Stimulated activated CD8-positive, alpha-beta memory T cell treated with anti-CD3 and anti-CD28 coated beads, Interleukin-2, amount 100 ng/mL, for 1 hour (primary cell): ENCODE measurements around the gene SFI1.
A peak's percentile ranks its signal among the peaks of the same experiment; 100 is the strongest.
"Not testable (repeated sequence)": the region's sequence is repeated elsewhere in the genome, so short reads cannot be mapped to it uniquely, and the experiment has no call there.

Source experiments
- DNase-seq, 2 donors: peaks; one replicate each; pipeline ENCODE4 v3.0.0-alpha.2; 2020; ENCODE audit warnings: low read depth in 2 of 2

SFI1 gene, protein sequence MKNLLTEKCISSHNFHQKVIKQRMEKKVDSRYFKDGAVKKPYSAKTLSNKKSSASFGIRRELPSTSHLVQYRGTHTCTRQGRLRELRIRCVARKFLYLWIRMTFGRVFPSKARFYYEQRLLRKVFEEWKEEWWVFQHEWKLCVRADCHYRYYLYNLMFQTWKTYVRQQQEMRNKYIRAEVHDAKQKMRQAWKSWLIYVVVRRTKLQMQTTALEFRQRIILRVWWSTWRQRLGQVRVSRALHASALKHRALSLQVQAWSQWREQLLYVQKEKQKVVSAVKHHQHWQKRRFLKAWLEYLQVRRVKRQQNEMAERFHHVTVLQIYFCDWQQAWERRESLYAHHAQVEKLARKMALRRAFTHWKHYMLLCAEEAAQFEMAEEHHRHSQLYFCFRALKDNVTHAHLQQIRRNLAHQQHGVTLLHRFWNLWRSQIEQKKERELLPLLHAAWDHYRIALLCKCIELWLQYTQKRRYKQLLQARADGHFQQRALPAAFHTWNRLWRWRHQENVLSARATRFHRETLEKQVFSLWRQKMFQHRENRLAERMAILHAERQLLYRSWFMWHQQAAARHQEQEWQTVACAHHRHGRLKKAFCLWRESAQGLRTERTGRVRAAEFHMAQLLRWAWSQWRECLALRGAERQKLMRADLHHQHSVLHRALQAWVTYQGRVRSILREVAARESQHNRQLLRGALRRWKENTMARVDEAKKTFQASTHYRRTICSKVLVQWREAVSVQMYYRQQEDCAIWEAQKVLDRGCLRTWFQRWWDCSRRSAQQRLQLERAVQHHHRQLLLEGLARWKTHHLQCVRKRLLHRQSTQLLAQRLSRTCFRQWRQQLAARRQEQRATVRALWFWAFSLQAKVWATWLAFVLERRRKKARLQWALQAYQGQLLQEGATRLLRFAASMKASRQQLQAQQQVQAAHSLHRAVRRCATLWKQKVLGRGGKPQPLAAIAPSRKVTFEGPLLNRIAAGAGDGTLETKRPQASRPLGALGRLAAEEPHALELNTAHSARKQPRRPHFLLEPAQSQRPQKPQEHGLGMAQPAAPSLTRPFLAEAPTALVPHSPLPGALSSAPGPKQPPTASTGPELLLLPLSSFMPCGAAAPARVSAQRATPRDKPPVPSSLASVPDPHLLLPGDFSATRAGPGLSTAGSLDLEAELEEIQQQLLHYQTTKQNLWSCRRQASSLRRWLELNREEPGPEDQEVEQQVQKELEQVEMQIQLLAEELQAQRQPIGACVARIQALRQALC

DNA sequence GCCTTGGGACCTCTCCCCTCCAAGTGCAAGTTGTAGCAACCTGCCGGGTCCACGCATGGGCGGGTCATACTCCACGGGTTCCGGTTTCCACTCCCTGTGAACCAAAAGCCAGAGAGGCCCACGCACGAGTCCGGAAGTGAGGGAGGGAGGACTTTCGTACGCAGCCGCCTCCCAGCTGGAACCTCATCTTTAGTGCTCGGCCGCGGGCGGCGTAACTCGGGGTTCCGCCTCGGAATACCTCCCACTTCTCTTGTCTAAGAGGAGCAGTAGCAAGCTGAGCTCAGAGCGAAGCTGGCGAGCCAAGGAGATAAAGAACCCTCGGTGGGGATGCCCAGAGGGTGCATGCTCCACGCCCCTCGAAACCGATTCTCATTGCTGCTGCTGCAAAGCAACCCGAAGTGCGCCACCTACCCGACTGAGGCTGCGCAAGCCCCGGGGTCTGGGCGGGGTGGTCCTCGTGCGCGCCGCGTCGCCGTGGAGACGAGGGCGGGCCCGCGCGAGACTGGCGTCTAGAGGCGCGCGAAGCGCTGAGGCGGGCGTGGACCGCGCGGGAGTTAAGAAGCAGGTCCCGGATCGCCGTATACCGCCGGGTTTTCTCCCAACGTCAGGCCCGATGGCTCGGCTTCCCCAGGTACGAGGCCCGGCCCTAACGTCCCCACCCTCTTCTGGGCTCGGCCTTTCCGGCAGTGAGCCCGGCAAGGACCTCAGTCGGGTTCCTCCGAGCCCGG is at the start of gene SFI1:
Gene SFI1, plus strand, starts transcription at position 530 of the 728 bp plus-strand sequence. CDS start 11,749 bp downstream, outside the sequence.
- peak; percentile 88 to 92 for DNase-seq

DNA sequence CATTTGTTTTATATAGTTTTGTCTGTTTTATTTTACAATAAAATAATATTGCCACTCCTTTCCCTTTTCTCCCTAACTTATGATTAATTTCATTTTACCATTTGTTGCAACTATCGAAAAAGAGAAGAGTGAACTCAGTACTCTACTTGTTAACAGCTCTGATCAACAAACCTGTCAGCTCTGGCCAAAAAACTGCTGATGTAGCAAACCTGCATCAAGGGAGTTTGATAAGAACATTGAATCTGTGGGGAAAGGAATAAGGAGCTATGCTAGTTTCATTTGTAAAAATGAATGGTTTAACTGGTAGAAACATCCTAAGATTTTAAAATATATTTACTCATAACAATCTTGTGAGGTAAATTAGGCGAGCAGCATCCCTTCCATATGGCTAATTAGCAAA is 49.6 kb upstream of the SFI1 start:
- DNase-seq = no peak

DNA sequence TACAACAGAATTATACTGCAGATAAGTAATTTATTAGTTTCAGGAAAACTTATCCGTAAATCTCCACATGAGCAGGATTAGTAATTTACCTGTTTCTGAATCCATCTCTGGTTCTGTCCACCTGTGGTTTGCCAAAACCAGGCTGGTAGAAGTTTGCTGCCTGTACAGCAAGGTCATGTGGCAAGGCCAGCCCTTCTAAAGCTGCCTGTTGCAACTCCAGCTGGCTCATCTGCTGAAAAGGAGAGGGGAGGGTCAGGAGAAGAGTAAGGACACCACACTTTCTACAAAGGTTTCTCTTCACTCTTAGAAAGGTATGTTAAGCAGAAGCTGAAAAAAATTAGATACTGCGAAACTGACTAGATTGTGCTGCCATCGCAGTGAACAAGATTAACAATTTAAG is 49.0 kb upstream of the SFI1 start:
- DNase-seq = no peak

DNA sequence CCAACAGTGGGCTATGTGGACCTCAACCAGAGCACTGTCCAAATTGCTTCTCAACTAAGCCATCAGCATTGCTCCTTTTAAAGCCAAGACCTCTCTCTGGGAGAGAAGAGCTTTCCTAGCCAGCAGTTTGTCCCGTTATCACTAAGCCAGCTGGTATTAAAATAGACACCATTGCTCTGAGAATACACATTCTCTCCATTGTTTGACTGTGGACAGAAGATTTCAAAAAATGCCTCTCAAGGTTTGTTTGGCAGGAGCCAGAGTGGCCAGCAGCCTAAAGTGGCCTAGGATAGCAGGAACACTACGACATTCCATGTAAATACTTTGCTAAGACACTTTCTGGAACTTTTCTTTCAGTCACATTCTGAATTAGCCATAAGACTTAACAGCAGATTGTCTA is 48.0 kb upstream of the SFI1 start:
- no peak for DNase-seq

DNA sequence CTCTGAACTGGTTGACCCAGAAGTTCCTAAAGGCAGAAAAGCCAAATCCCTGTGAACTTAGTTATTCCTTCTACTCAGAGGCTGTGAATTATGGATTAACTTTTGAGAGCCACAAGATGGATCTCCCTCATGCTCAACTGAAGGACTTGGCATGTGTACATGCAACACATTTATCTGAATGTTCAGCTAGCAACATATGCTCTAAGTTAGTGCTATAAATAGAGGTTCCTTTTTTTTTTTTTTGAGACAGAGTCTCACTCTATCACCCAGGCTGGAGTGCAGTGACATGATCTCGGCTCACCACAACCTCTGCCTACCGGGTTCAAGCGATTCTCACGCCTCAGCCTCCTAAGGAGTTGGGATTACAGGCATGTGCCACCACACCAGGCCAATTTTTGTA is 46.8 kb upstream of the SFI1 start:
- DNase-seq = no peak

DNA sequence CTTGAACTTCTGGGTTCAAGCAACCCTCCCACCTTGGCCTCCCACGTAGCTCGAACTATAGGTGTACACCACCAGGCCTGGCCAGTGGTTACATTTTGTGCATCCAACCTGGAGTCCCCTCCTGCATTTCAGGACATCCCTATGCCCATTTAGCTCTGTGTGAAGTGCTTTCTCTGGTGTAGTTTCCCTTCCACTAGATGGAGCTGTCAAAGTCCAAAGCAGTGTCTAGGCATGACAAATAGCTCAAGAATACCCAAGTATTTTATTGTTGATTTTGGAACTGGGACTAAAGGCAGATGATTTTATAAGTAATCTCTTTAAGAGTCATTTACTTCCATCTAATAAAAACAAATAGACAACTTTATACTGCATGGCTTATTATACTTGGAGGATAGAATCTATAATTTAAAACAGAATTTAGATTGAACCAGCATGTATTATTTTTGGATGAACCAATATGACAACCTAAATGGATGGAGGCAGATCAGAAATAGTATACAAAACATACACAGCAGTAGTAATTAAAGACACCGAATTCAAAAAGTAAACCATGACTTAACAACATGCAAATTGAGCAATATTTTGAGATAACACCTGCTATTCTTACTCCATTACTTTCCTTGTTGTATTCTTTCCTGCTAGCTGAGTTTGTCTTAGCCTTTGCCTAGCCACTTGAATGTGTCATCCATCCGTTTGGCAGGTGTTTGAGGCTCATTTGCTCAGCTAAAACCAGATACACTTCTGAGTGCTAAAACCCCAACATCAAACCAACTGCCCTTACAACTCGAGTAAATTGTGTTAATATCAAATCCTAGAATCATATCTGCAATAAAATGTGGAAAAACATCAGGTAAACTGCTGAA is 44.4 kb upstream of the SFI1 start:
- no peak for DNase-seq

DNA sequence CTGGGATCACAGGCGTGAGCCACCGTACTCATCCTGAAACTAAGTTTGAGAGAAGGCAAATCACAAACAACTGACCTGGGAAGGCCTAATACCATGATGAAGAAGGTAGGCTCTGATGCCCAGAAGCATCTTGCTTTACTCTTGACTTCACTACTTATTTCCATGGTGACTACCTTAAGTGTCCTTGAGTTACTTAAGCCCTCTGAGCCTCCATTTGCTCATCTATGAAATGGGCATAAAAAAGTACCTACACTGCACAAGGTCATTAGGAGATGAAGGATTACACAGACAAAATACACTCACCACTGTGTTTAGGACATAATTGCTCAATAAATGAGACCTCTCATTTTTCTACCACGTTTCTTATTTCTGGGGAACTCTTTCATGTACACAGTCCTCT is 34.6 kb upstream of the SFI1 start:
- no peak for DNase-seq

DNA sequence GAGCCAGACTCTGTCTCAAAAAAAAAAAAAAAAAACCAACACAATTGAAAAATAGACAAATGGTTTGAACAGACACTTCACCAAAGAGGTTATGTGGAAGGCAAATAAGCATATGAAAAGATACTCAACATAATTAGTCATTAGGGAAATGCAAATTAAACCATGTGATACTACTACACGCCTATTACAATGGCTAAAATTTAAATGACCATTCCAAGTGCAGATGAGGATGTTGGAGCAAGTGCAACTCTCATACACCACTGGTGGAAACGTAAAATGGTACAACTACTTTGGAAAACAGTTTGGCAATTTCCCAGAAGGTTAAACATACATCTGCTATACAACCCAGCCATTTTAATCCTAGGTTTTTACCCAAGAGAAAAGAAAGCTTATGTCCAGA is 31.0 kb upstream of the SFI1 start:
- no peak for DNase-seq

DNA sequence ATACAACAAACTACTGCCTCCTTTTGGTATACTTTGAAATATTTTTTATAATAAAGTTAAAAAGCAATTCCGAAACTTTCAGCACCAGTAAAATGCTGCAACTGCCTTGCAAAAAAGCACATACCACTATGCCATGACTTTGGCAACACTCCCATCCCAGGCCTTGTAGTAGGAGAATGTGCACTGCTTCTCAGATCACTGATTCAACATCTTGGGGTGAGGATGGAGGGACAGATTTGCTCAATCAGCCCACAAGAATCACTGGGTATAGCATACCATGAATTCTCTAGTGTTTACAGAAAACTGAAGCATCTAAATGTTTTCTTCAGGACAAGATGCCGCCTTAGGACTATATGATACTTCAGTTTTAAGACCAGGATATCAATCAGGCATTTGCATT is 21.6 kb upstream of the SFI1 start:
- no peak for DNase-seq

DNA sequence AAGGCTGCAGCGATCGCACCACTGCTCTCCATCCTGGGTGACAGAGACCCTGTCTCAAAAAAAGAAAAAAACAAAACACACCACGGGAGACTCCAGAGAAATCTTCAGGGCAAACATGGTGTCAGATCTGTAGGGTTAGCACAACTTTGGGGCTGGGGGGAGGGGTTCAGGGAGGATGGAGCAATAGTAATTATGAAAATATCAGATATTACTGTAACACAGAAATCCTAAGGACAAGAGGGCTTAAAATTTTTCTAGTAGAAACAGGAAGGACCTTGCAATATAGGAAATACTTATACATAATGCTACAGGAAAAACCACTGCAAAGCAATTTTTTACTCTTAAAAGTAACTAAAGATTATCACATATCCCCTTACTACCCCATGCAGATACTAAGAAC is 20.5 kb upstream of the SFI1 start:
- no peak for DNase-seq

DNA sequence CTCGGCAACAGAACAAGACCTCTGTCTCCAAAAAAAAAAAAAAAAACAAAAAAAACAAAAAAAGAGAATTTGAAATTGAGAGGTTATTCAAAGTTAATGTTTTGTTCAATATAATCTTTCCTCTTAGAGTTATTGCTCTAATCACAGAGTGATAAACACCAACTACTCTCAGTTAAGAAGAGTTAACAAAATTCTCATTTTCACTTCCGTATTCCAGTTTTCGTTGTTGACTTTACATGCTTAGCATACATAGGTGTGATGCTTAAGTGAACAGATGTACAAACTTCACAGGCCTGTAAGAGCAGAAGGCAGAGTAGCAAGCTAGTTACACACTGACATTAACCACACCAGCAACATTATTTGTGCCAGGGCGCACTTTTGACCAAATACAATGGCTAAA is 19.0 kb upstream of the SFI1 start:
- DNase-seq = no peak

DNA sequence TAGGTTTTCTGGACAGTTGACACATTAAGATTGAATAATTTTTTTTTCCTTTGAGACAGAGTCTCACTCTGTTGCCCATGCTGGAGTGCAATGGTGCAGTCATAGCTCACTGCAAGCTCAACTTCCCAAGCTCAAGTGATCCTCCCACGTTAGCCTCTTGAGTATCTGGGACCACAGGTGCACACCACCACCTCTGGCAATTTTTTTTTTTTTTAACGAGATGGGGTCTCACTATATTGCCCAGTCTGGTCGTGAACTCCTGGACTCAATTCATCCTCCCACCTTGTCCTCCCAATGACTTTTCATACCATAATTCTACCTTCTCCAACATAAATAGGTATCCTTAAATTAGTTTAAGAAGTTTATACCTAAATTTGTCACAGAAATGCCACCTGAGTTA is 15.2 kb upstream of the SFI1 start:
- DNase-seq = no peak

DNA sequence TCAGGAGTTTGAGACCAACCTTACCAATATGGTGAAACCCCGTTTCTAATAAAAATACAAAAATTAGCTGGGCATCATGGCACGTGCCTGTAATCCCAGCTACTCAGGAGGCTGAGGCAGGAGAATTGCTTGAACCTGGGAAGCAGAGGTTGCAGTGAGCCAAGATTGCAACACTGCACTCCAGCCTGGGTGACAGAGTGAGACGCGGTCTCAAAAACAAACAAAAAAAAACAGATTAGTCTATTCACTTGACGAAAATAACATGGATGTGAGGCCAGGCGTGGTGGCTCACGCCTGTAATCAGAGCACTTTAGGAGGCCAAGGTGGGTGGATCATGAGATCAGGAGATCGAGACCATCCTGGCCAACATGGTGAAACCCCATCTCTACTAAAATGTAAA is 13.9 kb upstream of the SFI1 start:
- DNase-seq = not testable (repeated sequence)

DNA sequence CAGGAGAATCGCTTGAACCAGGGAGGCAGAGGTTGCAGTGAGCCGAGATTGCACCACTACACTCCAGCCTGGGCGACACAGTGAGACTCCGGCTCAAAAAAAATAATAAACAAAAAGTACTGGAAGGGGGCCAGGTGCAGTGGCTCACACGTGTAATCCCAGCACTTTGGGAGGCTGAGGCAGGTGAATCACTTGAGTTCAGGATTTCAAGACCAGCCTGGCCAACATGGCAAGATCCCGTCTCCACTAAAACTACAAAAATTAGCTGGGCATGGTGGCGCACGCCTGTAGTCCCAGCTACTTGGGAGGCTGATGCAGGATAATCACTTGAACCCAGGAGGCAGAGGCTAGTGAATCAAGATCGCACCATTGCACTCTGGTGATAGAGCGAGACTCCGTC is 10.0 kb upstream of the SFI1 start:
- not testable (repeated sequence) for DNase-seq

DNA sequence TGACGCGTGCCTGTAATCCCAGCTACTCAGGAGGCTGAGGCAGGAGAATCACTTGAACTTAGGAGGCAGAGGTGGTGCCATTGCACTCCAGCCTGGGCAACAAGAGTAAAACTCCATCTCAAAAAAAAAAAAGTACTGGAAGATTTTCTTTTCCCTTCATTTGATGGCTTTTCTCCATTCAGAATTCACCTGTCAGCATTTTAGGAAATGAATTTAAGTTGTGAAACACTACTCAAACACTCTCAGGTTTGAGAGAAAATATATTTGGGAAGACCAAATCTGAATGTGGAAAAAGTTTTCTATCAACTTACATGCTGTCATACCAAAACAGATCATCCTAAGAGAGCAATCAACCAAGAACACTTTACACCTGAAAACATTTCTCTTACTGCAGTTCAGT is 9.4 kb upstream of the SFI1 start:
- no peak for DNase-seq

DNA sequence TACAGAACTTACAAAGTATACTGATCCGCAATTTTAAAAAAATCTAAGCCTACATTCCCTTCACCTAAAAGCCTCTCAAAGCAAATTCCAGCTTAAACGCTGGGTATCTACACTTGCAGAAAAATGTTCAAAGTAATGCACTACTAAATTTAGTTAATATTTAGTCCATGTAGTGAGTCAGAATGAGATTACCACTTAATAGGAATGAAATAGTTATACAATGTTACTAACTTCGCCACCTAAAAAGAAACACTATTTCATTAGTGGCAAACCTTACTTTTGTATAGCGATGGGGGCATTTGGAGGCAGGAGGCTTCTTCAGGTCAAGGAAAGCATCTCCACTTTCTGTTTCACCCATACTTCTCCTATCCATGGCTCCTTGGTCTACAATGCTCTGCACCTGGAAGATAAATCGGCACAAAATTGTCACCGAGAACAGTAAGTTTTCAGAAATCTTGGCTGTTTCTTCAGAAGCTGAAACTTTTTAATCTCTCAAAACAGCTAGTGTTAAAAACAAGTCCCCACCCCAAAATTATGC is 7.9 kb upstream of the SFI1 start:
- no peak for DNase-seq

DNA sequence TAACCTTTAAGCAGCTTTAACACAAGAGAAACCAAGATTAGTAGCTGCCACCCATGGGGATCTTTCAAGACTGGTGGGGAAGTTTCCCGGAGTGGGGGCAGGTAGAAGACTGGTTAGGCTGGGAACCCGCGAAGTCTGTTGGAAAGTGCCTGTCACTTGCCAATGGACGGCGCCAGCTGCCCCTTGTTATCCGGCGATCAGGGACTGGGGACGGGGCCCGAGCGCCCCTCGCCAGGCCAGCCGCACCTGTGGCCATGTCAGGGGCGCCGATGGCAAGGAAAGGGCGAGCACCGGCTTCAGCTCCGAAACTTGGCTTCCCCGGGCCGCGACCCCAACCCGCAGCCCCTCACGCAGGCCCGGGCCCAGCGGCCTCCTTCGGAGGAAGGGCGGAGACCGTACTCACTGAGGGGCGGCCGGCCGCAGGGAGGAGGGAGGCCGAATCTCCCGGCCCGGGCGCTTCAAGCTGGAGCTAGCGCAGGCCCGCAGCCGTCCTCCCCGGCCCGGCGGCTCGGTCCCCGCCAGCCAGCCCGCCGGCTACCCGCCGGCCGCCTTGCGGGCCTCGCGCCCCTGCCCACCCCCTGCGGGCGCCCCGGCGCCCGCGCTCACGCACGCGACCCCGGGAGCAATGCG is 7.2 kb upstream of the SFI1 start:
- peak in 1 of 2 donors; percentile 4 for DNase-seq

DNA sequence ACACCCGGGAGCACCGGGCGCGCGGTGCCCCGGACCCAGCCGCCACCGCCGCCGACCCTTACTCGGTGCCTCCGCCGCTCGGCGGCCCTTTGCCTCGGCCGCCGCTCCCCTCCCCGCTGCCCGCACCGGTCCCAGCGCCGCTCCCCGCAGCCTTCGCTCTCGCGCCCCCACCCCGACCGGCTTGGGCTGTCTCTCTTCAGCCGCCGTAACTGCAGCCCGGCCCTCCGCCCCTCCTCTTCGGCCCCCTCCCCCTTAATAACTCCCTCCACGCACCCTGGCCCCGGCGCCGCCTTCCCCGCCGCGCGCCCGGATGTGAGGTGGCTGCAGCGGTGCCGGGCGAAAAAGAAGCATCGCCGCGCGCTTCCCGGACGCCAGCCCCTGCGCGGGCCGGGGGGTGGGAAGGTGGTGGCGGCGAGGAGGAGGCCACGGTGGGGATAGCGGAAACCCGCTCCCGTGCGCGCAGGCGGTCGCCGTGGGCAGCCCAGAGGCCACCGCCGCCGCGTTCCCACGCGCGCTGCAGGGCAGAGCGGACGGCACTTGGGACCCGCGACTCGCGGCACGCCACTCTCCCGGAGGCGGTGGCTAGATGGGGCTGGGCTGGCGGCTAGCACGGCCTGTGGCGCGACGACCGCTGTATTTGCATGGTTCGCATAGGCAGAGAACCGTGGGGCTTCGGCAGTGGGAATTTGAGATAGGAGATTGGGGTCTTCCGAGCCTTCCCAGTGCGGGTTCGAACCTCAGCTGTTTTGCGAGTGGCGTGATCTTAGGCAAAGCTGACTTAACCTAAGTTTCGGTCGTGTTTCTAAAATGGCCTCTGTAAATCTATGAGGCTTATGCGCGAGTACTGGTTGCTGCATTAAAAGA is 6.5 kb upstream of the SFI1 start, which contains the start of gene EIF4ENIF1:
Gene EIF4ENIF1, minus strand, starts transcription at position 211 of the 864 bp plus-strand sequence. CDS start 1,124 bp downstream, outside the sequence.
- peak; percentile 66 to 72 for DNase-seq

DNA sequence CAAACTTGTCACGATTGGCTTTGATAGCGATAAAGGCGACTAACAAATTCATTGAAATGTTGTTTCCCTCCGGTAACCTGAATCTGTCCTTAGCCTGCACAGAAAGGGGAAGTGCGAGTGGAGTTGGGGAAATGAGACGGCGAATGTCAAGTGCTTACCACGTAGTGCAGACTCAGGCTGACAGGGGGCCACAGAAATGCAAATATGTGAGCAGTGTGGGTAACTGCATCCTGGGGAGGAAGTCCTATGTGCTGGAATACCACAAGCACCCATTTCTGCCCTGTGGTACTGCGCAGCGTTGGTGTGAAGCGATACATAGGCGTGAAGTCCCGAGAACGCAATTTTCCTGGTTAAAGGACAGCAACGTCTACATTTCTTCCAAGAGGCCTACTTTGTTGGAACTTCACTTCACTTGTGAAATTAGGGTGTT is 5.8 kb upstream of the SFI1 start:
- peak in 1 of 2 donors; percentile 24 for DNase-seq
